ENCODE data around the gene TLX2. TPM values are rescaled to one million over a fixed set of nuclear protein-coding genes. Genes with fewer than 3 reads are reported as not detected.

Gene TLX2
- total and polyA plus RNA-seq, 2 of the 13 experiments (the other 11 are each of a cell fraction or from before 2014, with no cell fraction given), result 0.05 to 0.20 TPM

GRCh38 chr2:74507145-74507925 lies 6.9 kb upstream of the TLX2 start, which contains the start of gene PCGF1 (continued):
- TF ChIP-seq ZBTB20 (CRISPR knock-in tag; IDR thresholded peaks at IDR 0.05; ENCODE audit: borderline replicate concordance, low read depth) (peak; percentile 84; the same call in 1 of the 2 replicates), ZNF34 (CRISPR knock-in tag; IDR thresholded peaks at IDR 0.05; ENCODE audit: borderline replicate concordance) (peak; percentile 59; the same call in 1 of the 2 replicates), ZHX1 (CRISPR knock-in tag; IDR thresholded peaks at IDR 0.05; ENCODE audit: low read depth) (peak; percentile 13; the same call in 1 of the 2 replicates), ZSCAN22 (CRISPR knock-in tag; IDR thresholded peaks at IDR 0.05) (0 out of 2 replicates have a peak, but pooled peaks have one; percentile 22), YEATS4 (CRISPR knock-in tag; IDR thresholded peaks at IDR 0.05; ENCODE audit: borderline replicate concordance) (peak; percentile 89), ETV6 (CRISPR knock-in tag; conservative IDR thresholded peaks at IDR 0.05) (0 out of 2 replicates have a peak, but pooled peaks have one; percentile 27), ZNF432 (CRISPR knock-in tag; IDR thresholded peaks at IDR 0.05; ENCODE audit: borderline replicate concordance) (no peak), SMAD1 (CRISPR knock-in tag; IDR thresholded peaks at IDR 0.05; ENCODE audit: borderline replicate concordance, low read depth) (no peak), MBD4 (IDR thresholded peaks at IDR 0.05; ENCODE audit: borderline replicate concordance, low read length) (no peak), ZNF12 (CRISPR knock-in tag; IDR thresholded peaks at IDR 0.05) (peak; percentile 3; the same call in 1 of the 2 replicates), ZNF362 (CRISPR knock-in tag; IDR thresholded peaks at IDR 0.05; ENCODE audit: borderline replicate concordance) (peak; percentile 45; the same call in 1 of the 2 replicates), ZNF614 (CRISPR knock-in tag; IDR thresholded peaks at IDR 0.05; ENCODE audit: borderline replicate concordance) (peak; percentile 84; the same call in 1 of the 2 replicates), ZNF577 (CRISPR knock-in tag; IDR thresholded peaks at IDR 0.05; ENCODE audit: borderline replicate concordance, low read depth) (0 out of 2 replicates have a peak, but pooled peaks have one; percentile 17), REXO4 (CRISPR knock-in tag; IDR thresholded peaks at IDR 0.05; ENCODE audit: borderline replicate concordance) (no peak), MNT (IDR thresholded peaks at IDR 0.05) (peak; percentile 80), SMARCE1 (IDR thresholded peaks at IDR 0.05; ENCODE audit: borderline replicate concordance) (no peak), ZNF512B (CRISPR knock-in tag; IDR thresholded peaks at IDR 0.05; ENCODE audit: borderline replicate concordance) (peak; percentile 60; the same call in 1 of the 2 replicates), ZGPAT (CRISPR knock-in tag; IDR thresholded peaks at IDR 0.05) (peak; percentile 84)

Measured in HepG2 (cell line).